Esophagus muscularis mucosa (tissue), 4 donors: ENCODE measurements around the gene RNF11. TPM values are rescaled to one million over a fixed set of nuclear protein-coding genes. Genes with fewer than 3 reads are reported as not detected.
"Not testable (repeated sequence)": the region's sequence is repeated elsewhere in the genome, so short reads cannot be mapped to it uniquely, and the experiment has no call there.

ENCODE experiments used
- DNase-seq: peaks from one replicate; pipeline ENCODE4 v3.0.0-alpha.2; 2017; ENCODE audit errors: extremely low spot score
- H3K27ac ChIP-seq, 4 donors: fragments of 200-600 bp; sonication (generic); replicated peaks in 1 of 4; 1 replicate in 3 of 4; 2 replicates in 1 of 4; pipeline ENCODE4 v1.5.1; 2016 to 2019; ENCODE audit warnings: mild to moderate bottlenecking in 1 of 4
- H3K27me3 ChIP-seq, 4 donors: fragments of 200-600 bp; sonication (generic); one replicate each; pipeline versions ENCODE4 v1.5.1 to v1.6.0; 2016 to 2019
- H3K36me3 ChIP-seq, 4 donors: fragments of 200-600 bp; sonication (generic); one replicate each; pipeline ENCODE4 v1.5.1; 2016 to 2019
- H3K4me1 ChIP-seq, 4 donors: fragments of 200-600 bp; sonication (generic); one replicate each; pipeline ENCODE4 v1.5.1; 2016 to 2019
- H3K4me3 ChIP-seq, 4 donors: fragments of 200-600 bp; sonication (generic); 1 replicate in 2 of 4; 2 replicates in 2 of 4; pipeline ENCODE4 v1.5.1; 2016 to 2019; ENCODE audit warnings: mild to moderate bottlenecking in 4 of 4, moderate library complexity in 1 of 4
- H3K9me3 ChIP-seq, 4 donors: fragments of 200-600 bp; sonication (generic); 1 replicate in 3 of 4; 2 replicates in 1 of 4; pipeline ENCODE4 v1.5.1; 2016 to 2019
- EP300 ChIP-seq: sonication (generic); formaldehyde crosslinking; IDR thresholded peaks from one replicate; pipeline ENCODE4 v1.6.1; 2017; ENCODE audit warnings: antibody characterized with exemption
- POLR2A ChIP-seq: fragments of 450-650 bp; IDR thresholded peaks from one replicate; pipeline ENCODE4 v1.6.1; 2017; ENCODE audit warnings: antibody characterized with exemption, moderate library complexity, mild to moderate bottlenecking, low read depth
- POLR2AphosphoS5 ChIP-seq, 2 donors: sonication (generic); formaldehyde crosslinking; IDR thresholded peaks; one replicate each; pipeline ENCODE4 v1.6.1; 2017; ENCODE audit warnings: antibody characterized with exemption in 2 of 2
- WGBS: methylation state at CpG from one replicate; pipeline ENCODE4 v1.1.5; 2018; 5-methylcytosine and 5-hydroxymethylcytosine counted together
- intact Hi-C: fragments of 100-400 bp; cut with DNase I; formaldehyde crosslinking; loops from one replicate; pipeline ENCODE4 v1.15.1; 2023
- total RNA-seq, 4 donors: library from RNA; depleted of rRNA; stranded (reverse); fragments of >200 nt; gene quantifications; one replicate each; pipeline versions ENCODE4 v1.1.0 to v1.2.1, GENCODE V29; 2016
- TF ChIP-seq, protein P1 (sequence below), 3 experiments: fragments of 200-600 bp in 2 of 3; fragments of 450-650 bp in 1 of 3; sonication (generic) in 2 of 3; IDR thresholded peaks; one replicate each; pipeline ENCODE4 v1.5.1; 2017 to 2019; ENCODE audit warnings: antibody characterized with exemption in 3 of 3, mild to moderate bottlenecking in 2 of 3, moderate library complexity in 1 of 3

RNF11 gene
- total RNA-seq, 4 donors from 2014 or later, result 101 to 141 (median 115) TPM

- intact Hi-C loops, result loop anchor here (10.0 kb wide), 2 partner anchors 64 to 284 kb away; partner anchors contain the start of gene EPS15
- H3K9me3 ChIP-seq, result no peaks in the 10 kb centered on the region
- TF ChIP-seq POLR2AphosphoS5 (IDR thresholded peaks at IDR 0.05) (no peak), EP300 (no peak), POLR2A (no peak)
- TF ChIP-seq, protein P1, sequence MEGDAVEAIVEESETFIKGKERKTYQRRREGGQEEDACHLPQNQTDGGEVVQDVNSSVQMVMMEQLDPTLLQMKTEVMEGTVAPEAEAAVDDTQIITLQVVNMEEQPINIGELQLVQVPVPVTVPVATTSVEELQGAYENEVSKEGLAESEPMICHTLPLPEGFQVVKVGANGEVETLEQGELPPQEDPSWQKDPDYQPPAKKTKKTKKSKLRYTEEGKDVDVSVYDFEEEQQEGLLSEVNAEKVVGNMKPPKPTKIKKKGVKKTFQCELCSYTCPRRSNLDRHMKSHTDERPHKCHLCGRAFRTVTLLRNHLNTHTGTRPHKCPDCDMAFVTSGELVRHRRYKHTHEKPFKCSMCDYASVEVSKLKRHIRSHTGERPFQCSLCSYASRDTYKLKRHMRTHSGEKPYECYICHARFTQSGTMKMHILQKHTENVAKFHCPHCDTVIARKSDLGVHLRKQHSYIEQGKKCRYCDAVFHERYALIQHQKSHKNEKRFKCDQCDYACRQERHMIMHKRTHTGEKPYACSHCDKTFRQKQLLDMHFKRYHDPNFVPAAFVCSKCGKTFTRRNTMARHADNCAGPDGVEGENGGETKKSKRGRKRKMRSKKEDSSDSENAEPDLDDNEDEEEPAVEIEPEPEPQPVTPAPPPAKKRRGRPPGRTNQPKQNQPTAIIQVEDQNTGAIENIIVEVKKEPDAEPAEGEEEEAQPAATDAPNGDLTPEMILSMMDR (IDR thresholded peaks at IDR 0.05), result no peak
- H3K27ac ChIP-seq, result no peak overlapping the region
- H3K4me3 ChIP-seq, result no peak overlapping the region
- no peaks in the 10 kb centered on the region for H3K27me3 ChIP-seq
- 85% methylated on average over 3 of the region's 3 CpGs for WGBS
- no peaks in the 10 kb centered on the region for H3K36me3 ChIP-seq
- peaks cover 10 to 11% (median 10%) of the 10 kb centered on the region in 4 donors for H3K4me1 ChIP-seq
- no peak for DNase-seq
Measured at GRCh38 chr1:51231120-51231519, 5.0 kb upstream of the RNF11 start.

DNA sequence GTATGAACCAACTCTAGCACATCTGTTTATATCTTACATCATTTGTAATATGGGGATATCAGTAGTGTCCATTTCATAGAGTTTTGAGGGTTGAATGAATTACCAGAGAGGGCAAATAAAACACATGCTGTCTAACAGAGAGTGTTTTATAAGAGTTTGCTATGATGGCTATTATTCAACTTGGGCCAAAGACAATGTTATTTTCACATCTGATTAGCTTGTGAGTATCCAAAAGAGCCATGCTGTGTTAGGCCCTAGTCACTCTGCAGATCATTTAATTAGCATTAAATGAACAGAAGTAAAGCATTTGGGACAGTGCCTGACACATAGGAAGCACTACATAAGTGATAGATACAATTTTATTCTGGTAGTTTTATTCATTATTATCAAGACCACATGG lies 4.2 kb upstream of the RNF11 start:
- H3K4me3 ChIP-seq, result no peak overlapping the region
- TF ChIP-seq, protein P1 (IDR thresholded peaks at IDR 0.05), result no peak
- TF ChIP-seq POLR2A (no peak), EP300 (no peak), POLR2AphosphoS5 (IDR thresholded peaks at IDR 0.05) (no peak)
- H3K27me3 ChIP-seq, result no peaks in the 10 kb centered on the region
- no peaks in the 10 kb centered on the region for H3K36me3 ChIP-seq
- no peaks in the 10 kb centered on the region for H3K9me3 ChIP-seq
- no peak for DNase-seq
- H3K4me1 ChIP-seq, result peaks cover 10 to 11% (median 10%) of the 10 kb centered on the region in 4 donors
- no peak overlapping the region for H3K27ac ChIP-seq
- intact Hi-C loops, result loop anchor here (10.0 kb wide), 2 partner anchors 63 to 283 kb away; partner anchors contain the start of gene EPS15

GRCh38 chr1:51234236-51234635 lies 1.8 kb upstream of the RNF11 start:
- H3K4me1 ChIP-seq, result peaks cover 11 to 27% (median 26%) of the 10 kb centered on the region in 4 donors
- intact Hi-C loops, result loop anchor here (10.0 kb wide), 2 partner anchors 61 to 281 kb away; partner anchors contain the start of gene EPS15
- H3K9me3 ChIP-seq, H3K27ac ChIP-seq, DNase-seq, H3K36me3 ChIP-seq, H3K27me3 ChIP-seq, H3K4me3 ChIP-seq: not testable (repeated sequence)
- 77% methylated on average over 7 of the region's 7 CpGs for WGBS

GRCh38 chr1:51234721-51235425 lies 1.2 kb upstream of the RNF11 start:
- Histone ChIP-seq H3K27me3 (no peaks in the 10 kb centered on the region), H3K4me3 (peak overlapping the region in 3 of 4 donors; percentile 71 to 98 (median 87)), H3K4me1 (peaks cover 12 to 33% (median 31%) of the 10 kb centered on the region in 4 donors), H3K36me3 (no peaks in the 10 kb centered on the region), H3K27ac (peak overlapping the region; percentile 93 to 98 (median 95)), H3K9me3 (no peaks in the 10 kb centered on the region)
- 61% methylated on average over 8 of the region's 8 CpGs for WGBS
- TF ChIP-seq, protein P1 (IDR thresholded peaks at IDR 0.05), result no peak
- no peak for TF ChIP-seq POLR2A
- peak; percentile 92 for DNase-seq
- intact Hi-C loops, result loop anchor here (10.0 kb wide), 2 partner anchors 60 to 280 kb away; partner anchors contain the start of gene EPS15

DNA sequence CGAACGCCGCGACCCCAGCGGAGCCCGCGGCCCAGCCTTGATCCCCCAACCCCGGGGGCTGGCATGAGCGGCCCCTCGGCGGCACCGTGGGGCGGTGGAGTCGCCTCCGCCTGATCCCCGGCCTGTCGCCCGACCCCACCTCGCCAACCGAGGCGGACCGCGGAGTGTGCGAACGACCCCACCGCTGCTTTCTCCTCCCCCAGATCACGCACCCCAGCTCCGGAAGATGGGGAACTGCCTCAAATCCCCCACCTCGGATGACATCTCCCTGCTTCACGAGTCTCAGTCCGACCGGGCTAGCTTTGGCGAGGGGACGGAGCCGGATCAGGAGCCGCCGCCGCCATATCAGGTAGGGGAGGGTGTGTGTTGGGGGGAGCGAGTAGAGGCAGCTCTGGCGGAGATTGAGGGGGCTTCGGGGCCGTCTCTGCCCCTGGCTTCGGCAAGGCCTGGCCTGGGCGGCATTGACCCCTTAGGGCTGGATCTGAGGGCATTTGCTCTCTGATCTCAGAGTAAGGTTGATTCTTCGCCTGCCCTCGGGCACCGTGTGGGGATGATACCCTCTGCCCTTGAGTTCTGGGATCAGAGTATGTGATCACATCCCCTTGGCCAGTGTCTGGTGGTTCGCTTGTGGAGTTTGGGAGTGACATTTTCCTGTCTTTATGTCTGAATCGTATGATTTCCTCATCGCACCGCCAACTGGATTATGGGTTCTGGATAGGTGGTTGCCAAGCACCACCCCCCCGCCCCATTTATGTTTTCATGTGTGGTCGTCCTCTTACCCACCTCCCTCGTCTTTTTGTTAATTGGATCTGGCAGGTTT lies 668 bp downstream of the RNF11 start:
- H3K4me3 ChIP-seq, result peak overlapping the region; percentile 71 to 98 (median 91)
- intact Hi-C loops, result loop anchor here (10.0 kb wide), 2 partner anchors 58 to 278 kb away; partner anchors contain the start of gene EPS15
- no peaks in the 10 kb centered on the region for H3K36me3 ChIP-seq
- no peaks in the 10 kb centered on the region for H3K9me3 ChIP-seq
- no peaks in the 10 kb centered on the region for H3K27me3 ChIP-seq
- WGBS, result under 1% methylated on average over 7 of the region's 54 CpGs
- H3K4me1 ChIP-seq, result peaks cover 31 to 51% (median 50%) of the 10 kb centered on the region in 4 donors
- TF ChIP-seq EP300, result no peak
- peak in 1 of 2 donors; percentile 38 for TF ChIP-seq POLR2AphosphoS5 (IDR thresholded peaks at IDR 0.05)
- no peak for TF ChIP-seq POLR2A
- TF ChIP-seq, protein P1 (IDR thresholded peaks at IDR 0.05), result no peak
- no peak for DNase-seq
- H3K27ac ChIP-seq, result peak overlapping the region; percentile 93 to 98 (median 95)
